ENCODE results near the gene TOLLIP.

DNA sequence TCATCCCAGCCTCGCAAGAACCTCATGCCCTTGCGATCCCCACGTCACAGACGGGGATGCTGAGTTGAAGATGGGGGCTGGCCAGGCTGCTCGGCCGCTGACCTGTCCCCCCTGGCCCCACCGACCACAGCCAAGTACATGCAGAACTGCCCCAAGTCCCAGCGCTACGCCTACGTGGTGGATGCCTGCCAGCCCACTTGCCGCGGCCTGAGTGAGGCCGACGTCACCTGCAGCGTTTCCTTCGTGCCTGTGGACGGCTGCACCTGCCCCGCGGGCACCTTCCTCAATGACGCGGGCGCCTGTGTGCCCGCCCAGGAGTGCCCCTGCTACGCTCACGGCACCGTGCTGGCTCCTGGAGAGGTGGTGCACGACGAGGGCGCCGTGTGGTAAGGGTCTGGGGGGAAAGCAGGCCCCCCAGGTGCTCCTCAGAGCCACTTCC is 76.5 kb downstream of the TOLLIP start:
- TF ChIP-seq CREB1 (IDR thresholded peaks at IDR 0.05) (no peak), CREB1 (CRISPR knock-in tag; IDR thresholded peaks at IDR 0.05) (no peak), C11orf30 (IDR thresholded peaks at IDR 0.05; ENCODE audit: low read depth) (no peak), TOE1 (IDR thresholded peaks at IDR 0.05; ENCODE audit: borderline replicate concordance) (no peak), TOE1 (CRISPR knock-in tag; IDR thresholded peaks at IDR 0.05; ENCODE audit: borderline replicate concordance, low read depth) (no peak), ELF1 (tag; IDR thresholded peaks at IDR 0.05) (no peak), NFIC (IDR thresholded peaks at IDR 0.05) (no peak), POLR2A (conservative IDR thresholded peaks at IDR 0.05) (no peak), NR2C1 (IDR thresholded peaks at IDR 0.05) (no peak), NR2C1 (tag; IDR thresholded peaks at IDR 0.05) (no peak), HNRNPK (IDR thresholded peaks at IDR 0.05; ENCODE audit: low read depth, low read length, poor library complexity, severe bottlenecking) (no peak), ZNF76 (CRISPR knock-in tag; IDR thresholded peaks at IDR 0.05; ENCODE audit: borderline replicate concordance) (no peak), CCNT2 (IDR thresholded peaks at IDR 0.05; ENCODE audit: borderline replicate concordance, extremely low read depth, insufficient read length, low read depth, low read length) (no peak)
- TF ChIP-seq, protein P1, sequence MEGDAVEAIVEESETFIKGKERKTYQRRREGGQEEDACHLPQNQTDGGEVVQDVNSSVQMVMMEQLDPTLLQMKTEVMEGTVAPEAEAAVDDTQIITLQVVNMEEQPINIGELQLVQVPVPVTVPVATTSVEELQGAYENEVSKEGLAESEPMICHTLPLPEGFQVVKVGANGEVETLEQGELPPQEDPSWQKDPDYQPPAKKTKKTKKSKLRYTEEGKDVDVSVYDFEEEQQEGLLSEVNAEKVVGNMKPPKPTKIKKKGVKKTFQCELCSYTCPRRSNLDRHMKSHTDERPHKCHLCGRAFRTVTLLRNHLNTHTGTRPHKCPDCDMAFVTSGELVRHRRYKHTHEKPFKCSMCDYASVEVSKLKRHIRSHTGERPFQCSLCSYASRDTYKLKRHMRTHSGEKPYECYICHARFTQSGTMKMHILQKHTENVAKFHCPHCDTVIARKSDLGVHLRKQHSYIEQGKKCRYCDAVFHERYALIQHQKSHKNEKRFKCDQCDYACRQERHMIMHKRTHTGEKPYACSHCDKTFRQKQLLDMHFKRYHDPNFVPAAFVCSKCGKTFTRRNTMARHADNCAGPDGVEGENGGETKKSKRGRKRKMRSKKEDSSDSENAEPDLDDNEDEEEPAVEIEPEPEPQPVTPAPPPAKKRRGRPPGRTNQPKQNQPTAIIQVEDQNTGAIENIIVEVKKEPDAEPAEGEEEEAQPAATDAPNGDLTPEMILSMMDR (IDR thresholded peaks at IDR 0.05 in 2 of 3, conservative IDR thresholded peaks at IDR 0.05 in 1 of 3; ENCODE audit: insufficient read depth in 2 of 3, low read depth in 1 of 3, low read length in 3 of 3), result no peak
- TF ChIP-seq, protein P2, sequence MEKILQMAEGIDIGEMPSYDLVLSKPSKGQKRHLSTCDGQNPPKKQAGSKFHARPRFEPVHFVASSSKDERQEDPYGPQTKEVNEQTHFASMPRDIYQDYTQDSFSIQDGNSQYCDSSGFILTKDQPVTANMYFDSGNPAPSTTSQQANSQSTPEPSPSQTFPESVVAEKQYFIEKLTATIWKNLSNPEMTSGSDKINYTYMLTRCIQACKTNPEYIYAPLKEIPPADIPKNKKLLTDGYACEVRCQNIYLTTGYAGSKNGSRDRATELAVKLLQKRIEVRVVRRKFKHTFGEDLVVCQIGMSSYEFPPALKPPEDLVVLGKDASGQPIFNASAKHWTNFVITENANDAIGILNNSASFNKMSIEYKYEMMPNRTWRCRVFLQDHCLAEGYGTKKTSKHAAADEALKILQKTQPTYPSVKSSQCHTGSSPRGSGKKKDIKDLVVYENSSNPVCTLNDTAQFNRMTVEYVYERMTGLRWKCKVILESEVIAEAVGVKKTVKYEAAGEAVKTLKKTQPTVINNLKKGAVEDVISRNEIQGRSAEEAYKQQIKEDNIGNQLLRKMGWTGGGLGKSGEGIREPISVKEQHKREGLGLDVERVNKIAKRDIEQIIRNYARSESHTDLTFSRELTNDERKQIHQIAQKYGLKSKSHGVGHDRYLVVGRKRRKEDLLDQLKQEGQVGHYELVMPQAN (IDR thresholded peaks at IDR 0.05; ENCODE audit: borderline replicate concordance), result no peak
- TF ChIP-seq, protein P3, sequence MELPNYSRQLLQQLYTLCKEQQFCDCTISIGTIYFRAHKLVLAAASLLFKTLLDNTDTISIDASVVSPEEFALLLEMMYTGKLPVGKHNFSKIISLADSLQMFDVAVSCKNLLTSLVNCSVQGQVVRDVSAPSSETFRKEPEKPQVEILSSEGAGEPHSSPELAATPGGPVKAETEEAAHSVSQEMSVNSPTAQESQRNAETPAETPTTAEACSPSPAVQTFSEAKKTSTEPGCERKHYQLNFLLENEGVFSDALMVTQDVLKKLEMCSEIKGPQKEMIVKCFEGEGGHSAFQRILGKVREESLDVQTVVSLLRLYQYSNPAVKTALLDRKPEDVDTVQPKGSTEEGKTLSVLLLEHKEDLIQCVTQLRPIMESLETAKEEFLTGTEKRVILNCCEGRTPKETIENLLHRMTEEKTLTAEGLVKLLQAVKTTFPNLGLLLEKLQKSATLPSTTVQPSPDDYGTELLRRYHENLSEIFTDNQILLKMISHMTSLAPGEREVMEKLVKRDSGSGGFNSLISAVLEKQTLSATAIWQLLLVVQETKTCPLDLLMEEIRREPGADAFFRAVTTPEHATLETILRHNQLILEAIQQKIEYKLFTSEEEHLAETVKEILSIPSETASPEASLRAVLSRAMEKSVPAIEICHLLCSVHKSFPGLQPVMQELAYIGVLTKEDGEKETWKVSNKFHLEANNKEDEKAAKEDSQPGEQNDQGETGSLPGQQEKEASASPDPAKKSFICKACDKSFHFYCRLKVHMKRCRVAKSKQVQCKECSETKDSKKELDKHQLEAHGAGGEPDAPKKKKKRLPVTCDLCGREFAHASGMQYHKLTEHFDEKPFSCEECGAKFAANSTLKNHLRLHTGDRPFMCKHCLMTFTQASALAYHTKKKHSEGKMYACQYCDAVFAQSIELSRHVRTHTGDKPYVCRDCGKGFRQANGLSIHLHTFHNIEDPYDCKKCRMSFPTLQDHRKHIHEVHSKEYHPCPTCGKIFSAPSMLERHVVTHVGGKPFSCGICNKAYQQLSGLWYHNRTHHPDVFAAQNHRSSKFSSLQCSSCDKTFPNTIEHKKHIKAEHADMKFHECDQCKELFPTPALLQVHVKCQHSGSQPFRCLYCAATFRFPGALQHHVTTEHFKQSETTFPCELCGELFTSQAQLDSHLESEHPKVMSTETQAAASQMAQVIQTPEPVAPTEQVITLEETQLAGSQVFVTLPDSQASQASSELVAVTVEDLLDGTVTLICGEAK (IDR thresholded peaks at IDR 0.05), result no peak
- TF ChIP-seq, protein P3 (CRISPR knock-in tag; IDR thresholded peaks at IDR 0.05), result no peak

Measured in K562 (cell line).